Stomach (tissue), 19 donors: Measurements from ENCODE around the gene SLC35G1. TPM values are rescaled to one million over a fixed set of nuclear protein-coding genes. Genes with fewer than 3 reads are reported as not detected.
A peak's percentile ranks its signal among the peaks of the same experiment; 100 is the strongest.

ENCODE experiments used
- DNase-seq, 2 donors: peaks; one replicate each; pipeline versions ENCODE4 v3.0.0 to v3.0.0-alpha.2; 2013 to 2019
- H3K27ac ChIP-seq, 5 donors: fragments of 200-600 bp in 4 of 5; sonication (generic) in 4 of 5; one replicate each; pipeline ENCODE4 v1.5.1; 2013 to 2019; ENCODE audit warnings: mild to moderate bottlenecking in 1 of 5, moderate library complexity in 1 of 5
- H3K27me3 ChIP-seq, 3 donors: fragments of 200-600 bp; sonication (generic); one replicate each; pipeline ENCODE4 v1.5.1; 2017 to 2019; ENCODE audit warnings: mixed run types in 1 of 3
- H3K36me3 ChIP-seq, 4 donors: fragments of 200-600 bp; sonication (generic); 1 replicate in 3 of 4; 2 replicates in 1 of 4; pipeline ENCODE4 v1.5.1; 2016 to 2019
- H3K4me1 ChIP-seq, 4 donors: fragments of 200-600 bp; sonication (generic); one replicate each; pipeline ENCODE4 v1.5.1; 2016 to 2019
- H3K4me3 ChIP-seq, 4 donors: fragments of 200-600 bp; sonication (generic) in 3 of 4; one replicate each; pipeline ENCODE4 v1.5.1; 2016 to 2019; ENCODE audit warnings: mild to moderate bottlenecking in 1 of 4
- H3K9me3 ChIP-seq, 4 donors: fragments of 200-600 bp; sonication (generic); one replicate each; pipeline ENCODE4 v1.5.1; 2016 to 2019
- CTCF ChIP-seq, 7 experiments: fragments of 450-650 bp in 4 of 7; fragments of 200-600 bp in 3 of 7; sonication (generic) in 3 of 7; IDR thresholded peaks; one replicate each; pipeline ENCODE4 v1.5.1; 2016 to 2019; ENCODE audit warnings: antibody characterized with exemption in 7 of 7, control low read depth in 2 of 7, mild to moderate bottlenecking in 1 of 7
- EP300 ChIP-seq: sonication (generic); formaldehyde crosslinking; IDR thresholded peaks from one replicate; pipeline ENCODE4 v1.6.1; 2017; ENCODE audit warnings: antibody characterized with exemption
- POLR2A ChIP-seq, 4 donors: fragments of 450-650 bp; IDR thresholded peaks; one replicate each; pipeline ENCODE4 v1.6.1; 2016; ENCODE audit warnings: antibody characterized with exemption in 4 of 4, control low read depth in 2 of 4, mild to moderate bottlenecking in 1 of 4, moderate library complexity in 1 of 4
- POLR2AphosphoS5 ChIP-seq, 3 donors: sonication (generic); formaldehyde crosslinking; IDR thresholded peaks; one replicate each; pipeline ENCODE4 v1.6.1; 2016; ENCODE audit warnings: antibody characterized with exemption in 3 of 3
- WGBS, 5 donors: extraction: QIAGEN DNeasy Blood & Tissue Kit in 3 of 5; methylation state at CpG; one replicate each; pipeline versions ENCODE4 v1.1.5 to v1.1.7; 2013 to 2018; 5-methylcytosine and 5-hydroxymethylcytosine counted together
- intact Hi-C: fragments of 100-400 bp; cut with DNase I; formaldehyde crosslinking; loops from one replicate; pipeline ENCODE4 v1.15.1; 2023; ENCODE audit warnings: low total_unique reads
- long read RNA-seq, 10 donors: transcript quantifications; one replicate each; lab custom pipeline, GENCODE V29; 2026
- polyA plus RNA-seq, 3 donors: library from polyadenylated mRNA; stranded (reverse); fragments of 200-250 nt; gene quantifications; one replicate each; pipeline ENCODE4 v1.2.3, GENCODE V29; 2013
- total RNA-seq, 5 donors: library from RNA; depleted of rRNA; stranded (reverse); fragments of >200 nt; gene quantifications; one replicate each; pipeline versions ENCODE4 v1.1.0 to v1.2.3, GENCODE V29; 2014 to 2016
- donor health status: healthy with polysubstance abuse.
- donor health status: Bipolar disorder and iron deficiency.
- donor health status: healthy.

SLC35G1 gene
- total RNA-seq (10 to 100 TPM in 2 of 5 donors, 1 to 10 TPM in 3; 4.1 to 13.8 (median 7.4) TPM), polyA plus RNA-seq (1 to 10 TPM; 1.8 to 3.6 (median 2.4) TPM)
- long read RNA-seq, donor 1, partial matches to known transcripts = 0 of 1 reads
- long read RNA-seq, donor 1, other reads (novel, unspliced or antisense) = 0 of 1 reads
- long read RNA-seq, donor 2, partial matches to known transcripts = 0 of 1 reads
- long read RNA-seq, donor 2, other reads (novel, unspliced or antisense) = 0 of 1 reads
- long read RNA-seq, donor 3 = 0 reads
- long read RNA-seq, donor 4 = 0 reads
- long read RNA-seq, donor 5, partial matches to known transcripts = 0 of 1 reads
- long read RNA-seq, donor 5, other reads (novel, unspliced or antisense) = 0 of 1 reads
- long read RNA-seq, donor 6, partial matches to known transcripts = 0 of 4 reads
- long read RNA-seq, donor 6, other reads (novel, unspliced or antisense) = 0 of 4 reads
- long read RNA-seq, donor 7 = 0 reads
- long read RNA-seq, donor 8 = 0 reads
- long read RNA-seq, donor 9, partial matches to known transcripts = 0 of 1 reads
- long read RNA-seq, donor 9, other reads (novel, unspliced or antisense) = 0 of 1 reads
- long read RNA-seq, donor 10 = 0 reads

- peak; percentile 67 to 93 for DNase-seq
- H3K4me3 ChIP-seq = peak within 1 kb of the TSS; percentile 72 to 93 (median 84)
- TF ChIP-seq POLR2A (IDR thresholded peaks at IDR 0.05) (no peak), EP300 (no peak), POLR2AphosphoS5 (IDR thresholded peaks at IDR 0.05) (peak; percentile 33 to 84 (median 83)), CTCF (IDR thresholded peaks at IDR 0.05) (no peak)
- intact Hi-C loops = no loop called here
- no peaks in the 10 kb centered on the region for H3K9me3 ChIP-seq
- 0 to 1% (median 0%) methylated on average over 14 to 82 of the region's 82 CpGs for WGBS, 5 donors
- H3K36me3 ChIP-seq = no peaks in the 10 kb centered on the region
- H3K27ac ChIP-seq = peak within 1 kb of the TSS; percentile 64 to 82 (median 66)
- no peaks in the 10 kb centered on the region for H3K27me3 ChIP-seq
- H3K4me1 ChIP-seq = peaks cover 0 to 23% (median 14%) of the 10 kb centered on the region in 4 donors
Observed at GRCh38 chr10:93893646-93894515, at the start of gene SLC35G1. SLC35G1 (plus strand) TSS chr10:93893978; CDS start chr10:93894034, 56 bp downstream.

- Histone ChIP-seq H3K4me3 (no peak overlapping the region), H3K4me1 (no peaks in the 10 kb centered on the region), H3K27me3 (no peaks in the 10 kb centered on the region), H3K36me3 (no peaks in the 10 kb centered on the region), H3K9me3 (no peaks in the 10 kb centered on the region), H3K27ac (no peak overlapping the region)
- whole genome bisulfite sequencing, 5 donors = 92 to 95% (median 95%) methylated on average over 17 to 30 of the region's 30 CpGs
- no peak for DNase-seq
- TF ChIP-seq EP300 (no peak), POLR2AphosphoS5 (IDR thresholded peaks at IDR 0.05) (no peak), POLR2A (IDR thresholded peaks at IDR 0.05) (no peak), CTCF (IDR thresholded peaks at IDR 0.05) (no peak)
- intact Hi-C loops = no loop called here
Observed at GRCh38 chr10:93844979-93845626, 48.7 kb upstream of the SLC35G1 start.

- Histone ChIP-seq H3K4me1 (peaks cover 0 to 2% (median under 1%) of the 10 kb centered on the region in 4 donors), H3K9me3 (no peaks in the 10 kb centered on the region), H3K4me3 (no peak overlapping the region), H3K27me3 (no peaks in the 10 kb centered on the region), H3K36me3 (no peaks in the 10 kb centered on the region), H3K27ac (no peak overlapping the region)
- WGBS, 5 donors = 70 to 80% (median 73%) methylated on average over 4 of the region's 4 CpGs
- no peak for TF ChIP-seq POLR2AphosphoS5 (IDR thresholded peaks at IDR 0.05)
- no peak for TF ChIP-seq POLR2A (IDR thresholded peaks at IDR 0.05)
- intact Hi-C loops = no loop called here
- no peak for DNase-seq
Observed at GRCh38 chr10:93849593-93849992, 44.2 kb upstream of the SLC35G1 start.

GRCh38 chr10:93850031-93851015 lies 43.5 kb upstream of the SLC35G1 start:
- DNase-seq = no peak
- Histone ChIP-seq H3K4me3 (no peak overlapping the region), H3K36me3 (no peaks in the 10 kb centered on the region), H3K27ac (no peak overlapping the region), H3K9me3 (no peaks in the 10 kb centered on the region), H3K27me3 (no peaks in the 10 kb centered on the region), H3K4me1 (peaks cover 0 to 9% (median 3%) of the 10 kb centered on the region in 4 donors)
- 66 to 75% (median 70%) methylated on average over 10 of the region's 10 CpGs for WGBS, 5 donors
- TF ChIP-seq CTCF (IDR thresholded peaks at IDR 0.05) (no peak), POLR2AphosphoS5 (IDR thresholded peaks at IDR 0.05) (no peak), EP300 (no peak), POLR2A (IDR thresholded peaks at IDR 0.05) (no peak)
- intact Hi-C loops = no loop called here
